SK-N-SH (cell line): Measurements from ENCODE around the gene CAVIN3. TPM values are rescaled to one million over a fixed set of nuclear protein-coding genes. Genes with fewer than 3 reads are reported as not detected.

Experiments
- CTCF ChIA-PET: fragments of 300-600, 350-600 bp; formaldehyde crosslinking; extraction: SDS; loops from one replicate; lab custom pipeline; 2021; lab: Yijun Ruan, JAX
- POLR2A ChIA-PET: fragments of 350-600 bp; sonication (Branson Sonifier 250); formaldehyde crosslinking; extraction: SDS; loops from one replicate; lab custom pipeline; 2020; ENCODE audit warnings: antibody characterized with exemption, inconsistent platforms; lab: Yijun Ruan, JAX
- DNase-seq: peaks from one replicate; pipeline ENCODE4 v3.0.0; 2012
- H2AFZ ChIP-seq: fragments of 200-600 bp; sonication (generic); 2 replicates; pipeline ENCODE4 v1.8.1; 2016; ENCODE audit warnings: antibody characterized with exemption, mild to moderate bottlenecking, low read depth
- H3F3A ChIP-seq: fragments of 200-600 bp; sonication (generic); replicated peaks from 2 replicates; pipeline ENCODE3; 2016; ENCODE audit warnings: antibody characterized with exemption, mild to moderate bottlenecking; ENCODE audit not compliant: insufficient read depth
- H3K27ac ChIP-seq, 2 experiments: fragments of 200-500 bp in 1 of 2; fragments of 200-600 bp in 1 of 2; sonication (Bioruptor generic) in 1 of 2; sonication (generic), shearing (Covaris generic) in 1 of 2; 2 replicates each; pipeline versions ENCODE4 v1.5.1 to v1.6.1; 2014 to 2016; ENCODE audit warnings: low read depth in 2 of 2, inconsistent platforms in 1 of 2, low read length in 1 of 2, mild to moderate bottlenecking in 1 of 2, mixed read lengths in 1 of 2
- H3K27me3 ChIP-seq: fragments of 200-600 bp; sonication (generic), shearing (Covaris generic); 2 replicates; pipeline ENCODE4 v1.6.1; 2016; ENCODE audit warnings: mixed run types; ENCODE audit not compliant: insufficient read depth
- H3K36me3 ChIP-seq, 2 experiments: fragments of 200-500 bp in 1 of 2; fragments of 200-600 bp in 1 of 2; sonication (Bioruptor generic) in 1 of 2; sonication (generic) in 1 of 2; replicated peaks in 1 of 2; 2 replicates each; pipeline versions ENCODE3 to v1.5.1; 2014 to 2016; ENCODE audit warnings: low read length in 1 of 2, mild to moderate bottlenecking in 1 of 2; ENCODE audit not compliant: insufficient read depth in 2 of 2, control insufficient read depth in 1 of 2
- H3K4me1 ChIP-seq, 2 experiments: fragments of 200-500 bp in 1 of 2; fragments of 200-600 bp in 1 of 2; sonication (Bioruptor generic) in 1 of 2; sonication (generic), shearing (Covaris generic) in 1 of 2; 2 replicates each; pipeline versions ENCODE4 v1.5.1 to v1.6.1; 2014 to 2016; ENCODE audit warnings: low read depth in 1 of 2, low read length in 1 of 2, mixed run types in 1 of 2; ENCODE audit not compliant: insufficient read depth in 2 of 2, control insufficient read depth in 1 of 2
- H3K4me2 ChIP-seq: fragments of 200-600 bp; sonication (generic), shearing (Covaris generic); 2 replicates; pipeline ENCODE4 v1.6.1; 2017; ENCODE audit warnings: mixed run types
- H3K4me3 ChIP-seq, 2 experiments: fragments of 200-500 bp in 1 of 2; fragments of 200-600 bp in 1 of 2; sonication (Bioruptor generic) in 1 of 2; sonication (generic), shearing (Covaris generic) in 1 of 2; 2 replicates each; pipeline versions ENCODE4 v1.5.1 to v1.8.1; 2014 to 2016; ENCODE audit warnings: low read depth in 2 of 2, inconsistent platforms in 1 of 2, low read length in 1 of 2, mild to moderate bottlenecking in 1 of 2, mixed read lengths in 1 of 2, moderate library complexity in 1 of 2
- H3K79me2 ChIP-seq: fragments of 200-600 bp; sonication (generic); 2 replicates; pipeline ENCODE4 v1.8.1; 2017; ENCODE audit warnings: mild to moderate bottlenecking; ENCODE audit not compliant: insufficient read depth
- H3K9ac ChIP-seq: fragments of 200-600 bp; sonication (generic); 2 replicates; pipeline ENCODE4 v1.6.1; 2017; ENCODE audit warnings: mixed run types
- H3K9me2 ChIP-seq: fragments of 200-600 bp; sonication (generic); 2 replicates; pipeline ENCODE4 v1.6.1; 2017; ENCODE audit warnings: mixed run types
- H3K9me3 ChIP-seq: fragments of 200-600 bp; sonication (generic); 2 replicates; pipeline ENCODE4 v1.6.1; 2017; ENCODE audit warnings: mixed run types, mild to moderate bottlenecking, moderate library complexity
- H4K20me1 ChIP-seq: fragments of 200-600 bp; sonication (generic); 2 replicates; pipeline ENCODE4 v1.6.1; 2017; ENCODE audit warnings: mild to moderate bottlenecking, mixed run types; ENCODE audit not compliant: insufficient read depth
- ELF1 ChIP-seq: IDR thresholded peaks from 2 replicates; pipeline ENCODE4 v1.4.0; 2012
- EZH2phosphoT487 ChIP-seq: fragments of 200-600 bp; sonication (generic); IDR thresholded peaks from 2 replicates; pipeline ENCODE4 v1.6.1; 2017; ENCODE audit warnings: low read depth, mixed run types, mild to moderate bottlenecking, antibody characterized with exemption, moderate library complexity, borderline replicate concordance
- FOSL2 ChIP-seq: IDR thresholded peaks from 2 replicates; pipeline ENCODE4 v1.4.0; 2012; ENCODE audit warnings: low read depth, mild to moderate bottlenecking, moderate library complexity, borderline replicate concordance
- FOXM1 ChIP-seq: IDR thresholded peaks from 2 replicates; pipeline ENCODE4 v1.4.0; 2012; ENCODE audit warnings: low read depth, mild to moderate bottlenecking
- GABPA ChIP-seq: IDR thresholded peaks from 2 replicates; pipeline ENCODE4 v1.4.0; 2012; ENCODE audit warnings: low read depth, mild to moderate bottlenecking
- JUND ChIP-seq: IDR thresholded peaks from 2 replicates; pipeline ENCODE4 v1.4.0; 2012
- NRF1 ChIP-seq: IDR thresholded peaks from 2 replicates; pipeline ENCODE4 v1.6.1; 2012; ENCODE audit warnings: low read depth, mild to moderate bottlenecking, low read length
- PBX3 ChIP-seq: IDR thresholded peaks from 2 replicates; pipeline ENCODE4; 2012
- RAD21 ChIP-seq: IDR thresholded peaks from 2 replicates; pipeline ENCODE4 v1.6.1; 2012; ENCODE audit warnings: mild to moderate bottlenecking, low read length
- RCOR1 ChIP-seq: fragments of 150-350 bp; IDR thresholded peaks from 2 replicates; pipeline ENCODE4 v1.6.1; 2017; ENCODE audit warnings: antibody characterized with exemption, low read length
- RFX5 ChIP-seq: IDR thresholded peaks from 2 replicates; pipeline ENCODE4 v1.6.1; 2012; ENCODE audit warnings: mild to moderate bottlenecking, improper control_type of control experiment, low read length
- SIN3A ChIP-seq: IDR thresholded peaks from 2 replicates; pipeline ENCODE4 v1.6.1; 2012; ENCODE audit warnings: low read depth, mild to moderate bottlenecking, low read length, moderate library complexity, borderline replicate concordance
- SMC3 ChIP-seq: IDR thresholded peaks from 2 replicates; pipeline ENCODE4 v1.6.1; 2012; ENCODE audit warnings: low read depth, low read length, improper control_type of control experiment
- TEAD4 ChIP-seq: IDR thresholded peaks from 2 replicates; pipeline ENCODE4 v1.4.0; 2012; ENCODE audit warnings: mild to moderate bottlenecking, borderline replicate concordance; ENCODE audit not compliant: insufficient read depth
- YY1 ChIP-seq: IDR thresholded peaks from 2 replicates; pipeline ENCODE4 v1.4.0; 2012; ENCODE audit warnings: low read depth, mild to moderate bottlenecking
- WGBS: methylation state at CpG from one replicate; pipeline ENCODE4 v1.1.6; 2017; ENCODE audit warnings: low lambda C conversion rate; 5-methylcytosine and 5-hydroxymethylcytosine counted together
- polyA plus RNA-seq, 3 experiments: library from polyadenylated mRNA; depleted of rRNA; stranded (reverse); fragments of >200 nt; gene quantifications; 2 replicates each; pipeline ENCODE4 v1.2.3, GENCODE V29; 2012
- TF ChIP-seq, protein P1 (sequence below): fragments of 200-600 bp; sonication (generic); IDR thresholded peaks from 2 replicates; pipeline ENCODE4 v1.6.1; 2017; ENCODE audit warnings: antibody characterized with exemption, mild to moderate bottlenecking, moderate library complexity
- TF ChIP-seq, protein P2 (sequence below): IDR thresholded peaks from 2 replicates; pipeline ENCODE4 v1.6.1; 2012; ENCODE audit warnings: mild to moderate bottlenecking, low read depth, low read length, moderate library complexity

The CAVIN3 gene
- polyA plus RNA-seq, 1 of the 3 experiments (the other 2 are of a cell fraction): 23.5 TPM

GRCh38 chr11:6298605-6299004 is 21.7 kb downstream of the CAVIN3 start:
- Histone ChIP-seq H3K9me3 (no peaks in the 10 kb centered on the region), H3K4me2 (no peak overlapping the region), H4K20me1 (no peaks in the 10 kb centered on the region), H3K9ac (no peak overlapping the region), H2AFZ (no peak overlapping the region), H3F3A (no peaks in the 10 kb centered on the region), H3K27me3 (peaks cover 17% of the 10 kb centered on the region; the same call in 1 of the 2 replicates), H3K4me3 (no peak overlapping the region), H3K9me2 (no peaks in the 10 kb centered on the region), H3K36me3 (no peaks in the 10 kb centered on the region), H3K27ac (no peak overlapping the region), H3K79me2 (no peaks in the 10 kb centered on the region), H3K4me1 (no peaks in the 10 kb centered on the region)
- DNase-seq: peak; percentile 27
- POLR2A ChIA-PET: no interaction called here
- CTCF ChIA-PET: interaction anchor here (1.0 to 5.4 kb wide), 11 partner anchors 9 to 64 kb away, joined by 3 to 21 read pairs (median 5); no protein-coding TSS in a partner anchor
- 0% methylated on average over 1 of the region's 4 CpGs for WGBS
- TF ChIP-seq GABPA (no peak), SMC3 (peak; percentile 46; the same call in 1 of the 2 replicates), RAD21 (peak; percentile 26; the same call in 1 of the 2 replicates), FOSL2 (no peak), JUND (no peak), FOXM1 (no peak)
- TF ChIP-seq, protein P1, sequence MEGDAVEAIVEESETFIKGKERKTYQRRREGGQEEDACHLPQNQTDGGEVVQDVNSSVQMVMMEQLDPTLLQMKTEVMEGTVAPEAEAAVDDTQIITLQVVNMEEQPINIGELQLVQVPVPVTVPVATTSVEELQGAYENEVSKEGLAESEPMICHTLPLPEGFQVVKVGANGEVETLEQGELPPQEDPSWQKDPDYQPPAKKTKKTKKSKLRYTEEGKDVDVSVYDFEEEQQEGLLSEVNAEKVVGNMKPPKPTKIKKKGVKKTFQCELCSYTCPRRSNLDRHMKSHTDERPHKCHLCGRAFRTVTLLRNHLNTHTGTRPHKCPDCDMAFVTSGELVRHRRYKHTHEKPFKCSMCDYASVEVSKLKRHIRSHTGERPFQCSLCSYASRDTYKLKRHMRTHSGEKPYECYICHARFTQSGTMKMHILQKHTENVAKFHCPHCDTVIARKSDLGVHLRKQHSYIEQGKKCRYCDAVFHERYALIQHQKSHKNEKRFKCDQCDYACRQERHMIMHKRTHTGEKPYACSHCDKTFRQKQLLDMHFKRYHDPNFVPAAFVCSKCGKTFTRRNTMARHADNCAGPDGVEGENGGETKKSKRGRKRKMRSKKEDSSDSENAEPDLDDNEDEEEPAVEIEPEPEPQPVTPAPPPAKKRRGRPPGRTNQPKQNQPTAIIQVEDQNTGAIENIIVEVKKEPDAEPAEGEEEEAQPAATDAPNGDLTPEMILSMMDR: peak; percentile 58

DNA sequence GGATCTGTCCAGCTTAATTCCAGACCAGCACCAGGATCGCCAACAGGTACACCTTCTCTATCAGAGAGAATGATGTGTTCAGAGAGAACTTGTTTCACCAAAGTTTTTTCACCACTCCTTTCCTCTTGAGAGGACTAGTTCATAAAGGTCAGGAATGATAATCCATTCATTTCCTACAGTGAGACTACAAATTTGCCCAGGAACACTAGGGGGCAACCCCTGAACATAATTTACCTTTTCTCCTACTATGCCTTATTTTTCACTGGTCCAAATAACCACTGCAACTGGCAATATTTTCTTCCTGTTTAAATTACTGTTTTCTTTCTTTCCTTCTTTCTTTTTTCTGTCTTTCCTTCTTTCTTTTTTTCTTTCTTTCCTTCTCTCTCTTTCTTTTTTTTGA is 22.5 kb downstream of the CAVIN3 start:
- no peak overlapping the region for H3K4me3 ChIP-seq
- H3K9ac ChIP-seq: no peak overlapping the region
- H3K4me2 ChIP-seq: no peak overlapping the region
- H3K9me3 ChIP-seq: no peaks in the 10 kb centered on the region
- TF ChIP-seq FOSL2 (no peak), SIN3A (no peak), FOXM1 (no peak), ELF1 (no peak), YY1 (no peak), RCOR1 (no peak), PBX3 (no peak), RFX5 (no peak), RAD21 (peak; percentile 47; the same call in 1 of the 2 replicates), NRF1 (no peak), TEAD4 (no peak), SMC3 (peak; percentile 15; the same call in 1 of the 2 replicates), EZH2phosphoT487 (no peak), GABPA (no peak)
- TF ChIP-seq, protein P1: peak; percentile 51
- TF ChIP-seq, protein P2, sequence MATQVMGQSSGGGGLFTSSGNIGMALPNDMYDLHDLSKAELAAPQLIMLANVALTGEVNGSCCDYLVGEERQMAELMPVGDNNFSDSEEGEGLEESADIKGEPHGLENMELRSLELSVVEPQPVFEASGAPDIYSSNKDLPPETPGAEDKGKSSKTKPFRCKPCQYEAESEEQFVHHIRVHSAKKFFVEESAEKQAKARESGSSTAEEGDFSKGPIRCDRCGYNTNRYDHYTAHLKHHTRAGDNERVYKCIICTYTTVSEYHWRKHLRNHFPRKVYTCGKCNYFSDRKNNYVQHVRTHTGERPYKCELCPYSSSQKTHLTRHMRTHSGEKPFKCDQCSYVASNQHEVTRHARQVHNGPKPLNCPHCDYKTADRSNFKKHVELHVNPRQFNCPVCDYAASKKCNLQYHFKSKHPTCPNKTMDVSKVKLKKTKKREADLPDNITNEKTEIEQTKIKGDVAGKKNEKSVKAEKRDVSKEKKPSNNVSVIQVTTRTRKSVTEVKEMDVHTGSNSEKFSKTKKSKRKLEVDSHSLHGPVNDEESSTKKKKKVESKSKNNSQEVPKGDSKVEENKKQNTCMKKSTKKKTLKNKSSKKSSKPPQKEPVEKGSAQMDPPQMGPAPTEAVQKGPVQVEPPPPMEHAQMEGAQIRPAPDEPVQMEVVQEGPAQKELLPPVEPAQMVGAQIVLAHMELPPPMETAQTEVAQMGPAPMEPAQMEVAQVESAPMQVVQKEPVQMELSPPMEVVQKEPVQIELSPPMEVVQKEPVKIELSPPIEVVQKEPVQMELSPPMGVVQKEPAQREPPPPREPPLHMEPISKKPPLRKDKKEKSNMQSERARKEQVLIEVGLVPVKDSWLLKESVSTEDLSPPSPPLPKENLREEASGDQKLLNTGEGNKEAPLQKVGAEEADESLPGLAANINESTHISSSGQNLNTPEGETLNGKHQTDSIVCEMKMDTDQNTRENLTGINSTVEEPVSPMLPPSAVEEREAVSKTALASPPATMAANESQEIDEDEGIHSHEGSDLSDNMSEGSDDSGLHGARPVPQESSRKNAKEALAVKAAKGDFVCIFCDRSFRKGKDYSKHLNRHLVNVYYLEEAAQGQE: no peak
- no peak overlapping the region for H2AFZ ChIP-seq
- POLR2A ChIA-PET: no interaction called here
- no peak overlapping the region for H3K27ac ChIP-seq
- no peak for DNase-seq
- no peaks in the 10 kb centered on the region for H3K79me2 ChIP-seq
- no peaks in the 10 kb centered on the region for H3K4me1 ChIP-seq
- CTCF ChIA-PET: interaction anchor here (1.2 to 5.4 kb wide), 7 partner anchors 9 to 65 kb away, joined by 4 to 21 read pairs (median 9); no protein-coding TSS in a partner anchor
- no peaks in the 10 kb centered on the region for H4K20me1 ChIP-seq
- no peaks in the 10 kb centered on the region for H3K9me2 ChIP-seq
- peaks cover 18% of the 10 kb centered on the region; the same call in 1 of the 2 replicates for H3K27me3 ChIP-seq
- H3K36me3 ChIP-seq: no peaks in the 10 kb centered on the region
- no peaks in the 10 kb centered on the region for H3F3A ChIP-seq
- 19% methylated on average over 1 of the region's 1 CpG for WGBS
